ENCODE data around the gene ANKRD44.

ANKRD44 gene

DNA sequence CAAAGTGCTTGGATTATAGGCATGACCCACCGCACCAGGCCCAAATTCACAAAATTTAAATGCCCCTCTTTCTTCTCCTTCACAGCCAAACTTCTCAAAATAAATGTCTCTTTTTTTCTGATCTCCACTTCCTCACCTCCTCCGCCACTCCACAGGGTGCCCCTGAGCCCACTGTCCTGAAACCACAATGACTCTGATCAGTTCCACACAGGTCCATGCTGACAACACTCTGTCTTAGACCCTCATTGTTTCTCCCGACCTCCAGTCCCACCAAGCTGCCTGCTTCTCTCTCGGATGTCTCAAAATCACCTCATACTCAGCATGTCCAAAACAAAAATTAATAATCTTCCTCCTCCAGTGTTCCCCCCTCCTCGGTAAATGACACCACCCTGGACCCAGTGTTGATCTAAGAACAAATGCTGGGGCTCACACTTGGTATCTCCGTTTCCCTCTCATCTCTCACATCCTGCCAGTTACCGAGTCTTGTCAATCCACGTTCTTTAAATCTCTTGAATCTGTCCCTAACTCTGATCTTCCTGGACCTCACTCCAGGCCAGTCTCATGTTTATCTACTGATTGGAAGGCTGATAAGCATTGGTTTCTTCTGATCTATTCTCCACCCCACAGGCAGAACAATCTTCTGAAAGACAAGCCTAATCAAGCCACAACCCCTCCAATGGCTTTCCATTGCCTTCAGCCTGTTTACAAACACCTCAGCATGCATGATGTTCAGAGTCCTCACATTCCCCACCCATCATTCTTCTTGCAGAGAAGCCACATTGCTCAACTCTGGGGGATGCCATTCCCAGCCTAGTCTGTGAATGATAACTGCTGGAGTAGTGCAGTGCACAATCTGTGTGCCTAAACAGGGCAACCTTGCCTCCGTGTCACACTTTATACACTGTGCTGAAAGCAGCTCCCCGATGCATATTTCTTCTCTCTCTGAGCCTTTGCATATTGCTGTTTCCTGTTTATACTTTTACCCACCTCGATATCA lies 12.4 kb upstream of the ANKRD44 start:
- no peak overlapping the region for H3K4me3 ChIP-seq (ENCODE audit: low read length)

GRCh38 chr2:197322143-197322542 lies 11.6 kb upstream of the ANKRD44 start:
- no peak for DNase-seq (ENCODE audit: low read depth)
- TF ChIP-seq CTCF (conservative IDR thresholded peaks at IDR 0.05; ENCODE audit: low read depth, low read length) = no peak
- H3K4me3 ChIP-seq (ENCODE audit: low read length) = no peak overlapping the region

More for the DNA sequence above, 12.4 kb upstream of the ANKRD44 start:
- no peak for TF ChIP-seq CTCF (conservative IDR thresholded peaks at IDR 0.05; ENCODE audit: low read depth, low read length)
- no peak for DNase-seq (ENCODE audit: low read depth)

DNA sequence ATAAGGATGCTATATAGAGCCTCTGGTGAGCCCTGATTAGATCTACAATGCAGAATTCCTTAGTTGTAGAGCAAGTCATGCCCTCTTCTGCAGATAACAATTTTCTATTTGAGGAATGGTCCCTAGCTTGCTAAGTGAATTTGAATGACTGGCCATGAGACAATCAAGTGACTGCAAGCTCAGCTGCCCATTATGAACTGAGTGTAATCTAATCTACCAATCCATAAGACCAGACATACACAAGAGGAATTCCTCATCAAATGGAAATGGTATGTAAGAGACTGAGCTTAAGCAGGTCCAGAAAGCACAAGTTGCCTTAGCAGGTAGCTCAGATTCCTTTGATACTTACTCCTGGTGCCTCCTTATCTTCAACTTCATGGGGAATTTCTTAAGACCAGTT lies 4.8 kb upstream of the ANKRD44 start:
- no peak for TF ChIP-seq CTCF (conservative IDR thresholded peaks at IDR 0.05; ENCODE audit: low read depth, low read length)
- no peak for DNase-seq (ENCODE audit: low read depth)

DNA sequence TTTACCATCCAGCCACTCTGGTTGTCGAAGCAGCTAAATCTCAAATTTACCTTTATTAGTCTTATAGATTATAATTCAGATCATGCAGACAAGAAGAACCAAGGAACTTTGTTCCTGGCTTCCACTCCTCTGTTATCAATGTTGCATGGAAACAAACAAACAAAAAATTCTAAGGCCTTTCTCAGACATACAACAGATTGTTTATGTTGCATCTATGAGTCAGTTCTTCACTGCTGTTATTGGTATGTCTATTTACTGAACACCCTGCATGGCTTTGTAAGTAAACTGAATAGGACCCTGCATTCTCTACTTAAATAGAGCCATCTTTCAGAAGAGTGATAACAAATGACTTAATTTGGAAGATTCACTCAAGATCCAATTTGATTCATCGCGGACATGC lies 1.6 kb upstream of the ANKRD44 start:
- TF ChIP-seq CTCF (conservative IDR thresholded peaks at IDR 0.05; ENCODE audit: low read depth, low read length) = no peak
- DNase-seq (ENCODE audit: low read depth) = no peak
- no peak overlapping the region for H3K4me3 ChIP-seq (ENCODE audit: low read length)

More for the DNA sequence above, 4.8 kb upstream of the ANKRD44 start:
- H3K4me3 ChIP-seq (ENCODE audit: low read length) = no peak overlapping the region

DNA sequence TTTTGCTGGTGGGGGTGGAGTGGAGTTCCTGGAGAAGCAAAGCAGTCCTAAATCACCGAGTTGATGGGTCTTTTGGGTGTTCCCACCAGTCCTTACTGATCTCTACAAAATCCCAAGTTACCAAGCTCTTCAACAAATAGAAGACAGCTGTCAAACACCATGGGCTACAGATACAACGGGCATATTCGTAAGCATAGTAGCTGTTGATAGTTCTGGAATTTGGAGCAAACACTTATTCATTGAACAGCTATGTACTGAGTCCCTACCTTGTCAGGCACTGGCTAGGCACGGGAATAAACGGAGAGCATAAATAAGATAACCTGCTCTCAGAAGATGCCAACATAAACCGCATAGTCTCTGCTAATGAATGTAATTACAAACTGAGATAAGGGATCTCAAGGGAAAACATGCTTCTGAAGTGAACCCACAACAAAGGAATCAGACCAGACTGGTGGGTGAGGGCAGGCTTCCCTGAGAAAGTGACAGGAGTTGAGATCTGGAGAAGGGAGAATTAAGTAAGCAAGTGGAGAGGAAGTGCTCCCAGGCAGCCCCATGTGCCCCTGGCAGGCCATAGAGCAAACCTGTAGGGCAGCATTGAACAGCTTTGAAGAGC lies 947 bp upstream of the ANKRD44 start:
- TF ChIP-seq CTCF (conservative IDR thresholded peaks at IDR 0.05; ENCODE audit: low read depth, low read length) = no peak
- no peak for DNase-seq (ENCODE audit: low read depth)
- peak overlapping the region; percentile 56 for H3K4me3 ChIP-seq (ENCODE audit: low read length)

DNA sequence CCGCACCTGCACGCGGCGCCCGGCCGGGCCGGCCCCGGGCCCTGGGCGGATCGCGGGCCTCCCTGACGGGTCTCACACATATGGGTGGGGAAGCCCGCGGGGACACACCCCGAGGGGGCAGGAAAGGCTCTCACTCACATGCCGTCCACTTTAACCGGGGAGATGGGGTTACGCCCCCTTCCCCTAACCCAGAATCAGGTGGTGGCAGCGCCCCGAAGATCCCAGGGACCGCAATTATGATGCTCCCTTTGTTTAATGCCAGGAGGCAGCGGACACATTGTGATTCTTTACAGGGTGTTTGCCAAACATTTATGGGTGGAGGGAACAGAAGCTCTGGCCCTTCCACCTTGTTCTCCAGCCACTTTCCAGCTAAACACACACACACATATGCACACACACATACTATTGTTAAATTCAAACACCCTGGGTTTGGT lies 424 bp upstream of the ANKRD44 start:
- no peak for DNase-seq (ENCODE audit: low read depth)
- TF ChIP-seq CTCF (conservative IDR thresholded peaks at IDR 0.05; ENCODE audit: low read depth, low read length) = peak; percentile 1
- peak overlapping the region; percentile 56 for H3K4me3 ChIP-seq (ENCODE audit: low read length)

Data from retinal pigment epithelial cell (primary cell).